Measurements from ENCODE around the gene IAH1.

Gene IAH1

GRCh38 chr2:9474361-9475057 lies at the start of gene IAH1:
IAH1 (plus strand) TSS chr2:9474551; CDS start chr2:9474567, 16 bp downstream.
- peak; percentile 61 for DNase-seq

- DNase-seq = no peak
Observed at GRCh38 chr2:9428965-9429577, 45.3 kb upstream of the IAH1 start.

GRCh38 chr2:9430316-9431293 lies 43.7 kb upstream of the IAH1 start:
- DNase-seq = no peak

- DNase-seq = no peak
Observed at GRCh38 chr2:9434489-9434888, 39.9 kb upstream of the IAH1 start.

- no peak for DNase-seq
Observed at GRCh38 chr2:9439536-9439935, 34.8 kb upstream of the IAH1 start.

- DNase-seq = no peak
Observed at GRCh38 chr2:9440058-9440727, 34.2 kb upstream of the IAH1 start.

- DNase-seq = no peak
Observed at GRCh38 chr2:9441556-9441955, 32.8 kb upstream of the IAH1 start.

GRCh38 chr2:9443526-9443925 lies 30.8 kb upstream of the IAH1 start:
- no peak for DNase-seq

GRCh38 chr2:9445089-9445488 lies 29.3 kb upstream of the IAH1 start:
- no peak for DNase-seq

- DNase-seq = no peak
Observed at GRCh38 chr2:9451231-9451630, 23.1 kb upstream of the IAH1 start.

GRCh38 chr2:9460441-9461017 lies 13.8 kb upstream of the IAH1 start:
- no peak for DNase-seq

- no peak for DNase-seq
Observed at GRCh38 chr2:9461079-9461478, 13.3 kb upstream of the IAH1 start.

GRCh38 chr2:9462313-9462712 lies 12.0 kb upstream of the IAH1 start:
- no peak for DNase-seq

- DNase-seq = peak; percentile 16
Observed at GRCh38 chr2:9462886-9463697, 11.3 kb upstream of the IAH1 start.

GRCh38 chr2:9463698-9464034 lies 10.7 kb upstream of the IAH1 start:
- no peak for DNase-seq

- no peak for DNase-seq
Observed at GRCh38 chr2:9465170-9465569, 9.2 kb upstream of the IAH1 start.

GRCh38 chr2:9466147-9466683 lies 8.1 kb upstream of the IAH1 start:
- DNase-seq = no peak

- DNase-seq = no peak
Observed at GRCh38 chr2:9467687-9468086, 6.7 kb upstream of the IAH1 start.

GRCh38 chr2:9471206-9471605 lies 3.1 kb upstream of the IAH1 start:
- no peak for DNase-seq

GRCh38 chr2:9472511-9472910 lies 1.8 kb upstream of the IAH1 start:
- DNase-seq = no peak

GRCh38 chr2:9473308-9473984 lies 905 bp upstream of the IAH1 start:
- no peak for DNase-seq
